Cardiac muscle cell (in vitro differentiated cells and primary cell): ENCODE measurements around the gene FBRSL1. TPM values are rescaled to one million over a fixed set of nuclear protein-coding genes. Genes with fewer than 3 reads are reported as not detected.

Experiments used
- DNase-seq, 2 donors: peaks; one replicate each; pipeline versions ENCODE4 v3.0.0 to v3.0.0-alpha.2; 2010 to 2017; ENCODE audit warnings: low read depth in 1 of 2, low spot score in 1 of 2
- H3K27ac ChIP-seq: fragments of 200-600 bp; sonication (generic); 2 replicates; pipeline ENCODE4 v1.5.1; 2016
- H3K27me3 ChIP-seq: fragments of 200-600 bp; sonication (generic); 2 replicates; pipeline ENCODE4 v1.6.0; 2016; ENCODE audit warnings: control low read depth
- H3K36me3 ChIP-seq: fragments of 200-600 bp; sonication (generic); 2 replicates; pipeline ENCODE4 v1.5.1; 2016; ENCODE audit warnings: control low read depth
- H3K4me1 ChIP-seq: fragments of 200-600 bp; sonication (generic); 2 replicates; pipeline ENCODE4 v1.8.1; 2017; ENCODE audit warnings: low read depth, mild to moderate bottlenecking, mixed run types
- H3K4me3 ChIP-seq: fragments of 200-600 bp; sonication (generic); 2 replicates; pipeline ENCODE4 v1.5.1; 2016; ENCODE audit warnings: mild to moderate bottlenecking
- H3K9me3 ChIP-seq: fragments of 200-600 bp; sonication (generic); 2 replicates; pipeline ENCODE4 v1.5.1; 2017; ENCODE audit warnings: low read depth, mild to moderate bottlenecking, control low read depth
- CTCF ChIP-seq: IDR thresholded peaks from 2 replicates; pipeline ENCODE4 v1.5.1; 2012; ENCODE audit warnings: low read depth, mild to moderate bottlenecking, low read length
- polyA plus RNA-seq: library from polyadenylated mRNA; unstranded; fragments of >200 nt; fragmentation: Nextera tagmentation; extraction: Ambion mirVana; gene quantifications from 2 replicates; pipeline ENCODE4 v1.2.1, GENCODE V29; 2016
- total RNA-seq: library from RNA; depleted of rRNA; stranded (reverse); fragments of >200 nt; gene quantifications from 2 replicates; pipeline ENCODE4 v1.2.3, GENCODE V29; 2016

Gene FBRSL1
- total and polyA plus RNA-seq, 2 experiments from 2014 or later: 37.3 to 45.0 TPM

GRCh38 chr12:132534076-132534475 is 44.1 kb downstream of the FBRSL1 start:
- Histone ChIP-seq H3K27ac (no peak overlapping the region), H3K36me3 (no peaks in the 10 kb centered on the region), H3K9me3 (no peaks in the 10 kb centered on the region), H3K27me3 (no peaks in the 10 kb centered on the region), H3K4me3 (no peak overlapping the region), H3K4me1 (no peaks in the 10 kb centered on the region)
- DNase-seq: no peak
- no peak for TF ChIP-seq CTCF

- Histone ChIP-seq H3K36me3 (no peaks in the 10 kb centered on the region), H3K4me1 (no peaks in the 10 kb centered on the region), H3K27me3 (no peaks in the 10 kb centered on the region), H3K27ac (no peak overlapping the region), H3K9me3 (no peaks in the 10 kb centered on the region), H3K4me3 (no peak overlapping the region)
- no peak for DNase-seq
- TF ChIP-seq CTCF: no peak
Observed at GRCh38 chr12:132535019-132535418, 45.1 kb downstream of the FBRSL1 start.

GRCh38 chr12:132536102-132536876 is 46.3 kb downstream of the FBRSL1 start:
- Histone ChIP-seq H3K4me1 (no peaks in the 10 kb centered on the region), H3K9me3 (no peaks in the 10 kb centered on the region), H3K27ac (no peak overlapping the region), H3K4me3 (no peak overlapping the region), H3K27me3 (no peaks in the 10 kb centered on the region), H3K36me3 (no peaks in the 10 kb centered on the region)
- TF ChIP-seq CTCF: no peak
- no peak for DNase-seq

- no peak for DNase-seq
- Histone ChIP-seq H3K36me3 (no peaks in the 10 kb centered on the region), H3K27ac (no peak overlapping the region), H3K9me3 (no peaks in the 10 kb centered on the region), H3K27me3 (no peaks in the 10 kb centered on the region), H3K4me1 (no peaks in the 10 kb centered on the region), H3K4me3 (no peak overlapping the region)
- TF ChIP-seq CTCF: no peak
Observed at GRCh38 chr12:132537049-132537448, 47.1 kb downstream of the FBRSL1 start.

GRCh38 chr12:132537836-132538662 is 48.1 kb downstream of the FBRSL1 start:
- Histone ChIP-seq H3K4me3 (no peak overlapping the region), H3K9me3 (no peaks in the 10 kb centered on the region), H3K36me3 (no peaks in the 10 kb centered on the region), H3K27me3 (no peaks in the 10 kb centered on the region), H3K27ac (no peak overlapping the region), H3K4me1 (no peaks in the 10 kb centered on the region)
- DNase-seq: no peak
- no peak for TF ChIP-seq CTCF
